K562 (cell line): ENCODE data around the gene LMAN2L. TPM values are rescaled to one million over a fixed set of nuclear protein-coding genes. Genes with fewer than 3 reads are reported as not detected.

Experiments
- ADNP ChIP-seq: fragments of 200-800 bp; sonication (Bioruptor generic); IDR thresholded peaks from 2 replicates; pipeline ENCODE4 v1.6.1; 2016; ENCODE audit warnings: missing genetic modification characterization, missing compliant biosample characterization
- BRD9 ChIP-seq: fragments of 450-650 bp; IDR thresholded peaks from 2 replicates; pipeline ENCODE4 v1.6.1; 2018; ENCODE audit warnings: low read depth; ENCODE audit not compliant: partially characterized antibody
- HDGF ChIP-seq: fragments of 450-650 bp; IDR thresholded peaks from 2 replicates; pipeline ENCODE4 v1.6.1; 2016
- KLF16 ChIP-seq: IDR thresholded peaks from 2 replicates; pipeline ENCODE4 v1.6.1; 2016; ENCODE audit warnings: antibody characterized with exemption
- NR4A1 ChIP-seq, 2 experiments: fragments of 250-450 bp in 1 of 2; fragments of 450-650 bp in 1 of 2; sonication (Bioruptor Pico) in 1 of 2; IDR thresholded peaks; 2 replicates each; pipeline versions ENCODE4 v1.4.0 to v1.6.1; 2016 to 2020; ENCODE audit warnings: mild to moderate bottlenecking in 2 of 2, missing compliant biosample characterization in 1 of 2, missing genetic modification characterization in 1 of 2, moderate library complexity in 1 of 2
- POLR2H ChIP-seq: IDR thresholded peaks from 2 replicates; pipeline ENCODE4 v1.6.1; 2016; ENCODE audit warnings: missing genetic modification characterization, low read depth, mild to moderate bottlenecking, control low read depth, missing compliant biosample characterization, moderate library complexity
- RHOXF2B ChIP-seq: fragments of 250-450 bp; sonication (Bioruptor Pico); conservative IDR thresholded peaks from 2 replicates; pipeline ENCODE4 v1.5.1; 2021
- SMARCA4 ChIP-seq: fragments of 450-650 bp; IDR thresholded peaks from 2 replicates; pipeline ENCODE4 v1.6.1; 2016
- SMARCC2 ChIP-seq: fragments of 450-650 bp; IDR thresholded peaks from 2 replicates; pipeline ENCODE4 v1.6.1; 2017; ENCODE audit warnings: antibody characterized with exemption, moderate library complexity, mild to moderate bottlenecking, low read depth
- SOX6 ChIP-seq: fragments of 450-650 bp; IDR thresholded peaks from 2 replicates; pipeline ENCODE4 v1.6.1; 2014; ENCODE audit warnings: mild to moderate bottlenecking
- U2AF1 ChIP-seq: fragments of 200-400 bp; formaldehyde crosslinking; optimal IDR thresholded peaks from 2 replicates; pipeline ENCODE3; 2017; ENCODE audit warnings: mild to moderate bottlenecking, low read depth, low read length, moderate library complexity
- ZFX ChIP-seq: sonication (generic); formaldehyde crosslinking; IDR thresholded peaks from 2 replicates; pipeline ENCODE4 v1.8.0; 2022; ENCODE audit warnings: mild to moderate bottlenecking, missing genetic modification reagents, moderate library complexity
- ZNF239 ChIP-seq: fragments of 250-450 bp; sonication (Bioruptor Pico); IDR thresholded peaks from 2 replicates; pipeline ENCODE4 v1.4.0; 2020; ENCODE audit warnings: mild to moderate bottlenecking
- ZNF507 ChIP-seq: conservative IDR thresholded peaks from 2 replicates; pipeline ENCODE4 v1.6.1; 2017; ENCODE audit warnings: missing genetic modification characterization, missing compliant biosample characterization
- ZSCAN32 ChIP-seq: fragments of 450-650 bp; formaldehyde crosslinking; IDR thresholded peaks from 2 replicates; pipeline ENCODE4 v1.4.0; 2020; ENCODE audit warnings: mild to moderate bottlenecking, moderate library complexity
- polyA plus RNA-seq, 8 experiments: library from polyadenylated mRNA; depleted of rRNA in 4 of 8; stranded (reverse) in 5 of 8; unstranded in 3 of 8; fragments of >200 nt; fragmentation: Nextera tagmentation in 2 of 8; fragmentation: Illumina TruSeq in 1 of 8; extraction: Ambion mirVana in 2 of 8; extraction: Trizol in 1 of 8; gene quantifications; 2 replicates each; pipeline versions ENCODE4 v1.2.1 to v1.2.3, GENCODE V29; 2011 to 2014; ENCODE audit warnings: inconsistent platforms in 1 of 8, missing spikeins in 1 of 8
- total RNA-seq, 7 experiments: library from RNA; depleted of rRNA in 6 of 7; stranded (reverse); fragments of >200 nt in 6 of 7; fragmentation: Illumina TruSeq in 2 of 7; extraction: Trizol in 2 of 7; gene quantifications; 2 replicates each; pipeline versions ENCODE4 v1.2.1 to v1.2.3, GENCODE V29; 2011 to 2021; ENCODE audit warnings: low replicate concordance in 1 of 7
- TF ChIP-seq, protein P1 (sequence below), 3 experiments: IDR thresholded peaks in 2 of 3; conservative IDR thresholded peaks in 1 of 3; 2 replicates each; pipeline ENCODE4 v1.5.1; 2011 to 2012; ENCODE audit warnings: low read length in 3 of 3, mild to moderate bottlenecking in 3 of 3, control low read depth in 2 of 3, improper control_type of control experiment in 1 of 3, inconsistent platforms in 1 of 3, low read depth in 1 of 3, mixed read lengths in 1 of 3, moderate library complexity in 1 of 3; ENCODE audit not compliant: insufficient read depth in 2 of 3
- TF ChIP-seq, protein P2 (sequence below): sonication (generic); formaldehyde crosslinking; IDR thresholded peaks from 2 replicates; pipeline ENCODE4 v1.8.0; 2022; ENCODE audit warnings: missing genetic modification reagents, mild to moderate bottlenecking, borderline replicate concordance
- TF ChIP-seq, protein P3 (sequence below): fragments of 250-450 bp; sonication (Bioruptor Pico); IDR thresholded peaks from 2 replicates; pipeline ENCODE4 v1.5.0; 2021; ENCODE audit warnings: mild to moderate bottlenecking, borderline replicate concordance

The LMAN2L gene
- total and polyA plus RNA-seq, 9 of the 15 experiments (the other 6 are each of a cell fraction or from before 2014, with no cell fraction given) = 7.2 to 37.7 (median 12.5) TPM

DNA sequence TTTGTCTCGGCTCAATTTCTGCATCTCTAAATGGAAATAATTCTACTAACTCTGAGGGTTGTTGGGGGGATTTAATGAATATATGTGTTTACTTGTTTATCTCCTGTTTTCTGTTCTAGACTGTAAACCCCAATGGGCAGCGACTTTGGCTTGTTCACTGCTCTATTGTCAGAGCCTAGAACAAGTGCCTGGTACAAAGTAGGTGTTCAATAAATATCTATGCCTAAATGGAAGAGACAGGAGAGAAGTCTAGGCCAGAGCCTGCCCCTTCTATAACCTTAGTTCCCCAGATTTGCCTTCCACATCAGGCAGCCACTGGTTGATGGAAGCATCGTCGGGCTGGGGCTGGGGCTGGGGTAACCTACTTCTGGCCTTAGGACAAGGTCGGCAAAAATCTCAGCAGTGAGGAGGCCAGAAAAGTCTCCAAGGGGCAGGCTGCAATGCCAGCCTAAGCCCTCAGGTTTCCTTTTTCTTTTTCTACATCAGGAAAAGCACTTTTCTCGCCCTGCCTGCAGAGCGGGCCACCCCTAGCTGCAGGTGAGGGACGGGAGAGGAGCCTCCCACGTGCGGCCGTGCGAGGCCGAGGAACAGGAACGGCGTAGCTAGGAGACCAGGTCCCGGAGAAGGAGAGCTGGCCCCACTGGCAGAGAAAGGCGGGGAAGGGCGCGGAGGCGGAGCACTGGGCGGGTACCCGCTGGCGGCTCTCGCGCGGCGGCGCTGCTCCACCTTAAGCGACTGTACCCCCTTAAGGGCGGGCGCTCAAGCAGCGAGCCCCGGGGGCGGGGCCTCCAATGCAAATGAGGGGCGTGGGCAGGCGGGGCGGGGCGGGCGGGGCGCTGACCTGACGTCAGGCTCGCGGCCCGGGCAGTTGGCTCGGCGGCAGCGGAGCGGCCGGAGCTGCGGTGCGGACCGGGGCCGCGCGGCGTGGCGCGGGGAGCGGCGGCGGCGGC, 20.4 kb upstream of the LMAN2L start, which contains the start of gene CNNM4 (continued):
- TF ChIP-seq NR4A1 (CRISPR knock-in tag; IDR thresholded peaks at IDR 0.05) (no peak), NR4A1 (tag; IDR thresholded peaks at IDR 0.05) (no peak), HDGF (no peak), ZNF507 (no peak), ZSCAN32 (CRISPR knock-in tag) (no peak), U2AF1 (no peak), ADNP (tag) (no peak), SOX6 (no peak), KLF16 (no peak), SMARCC2 (no peak), BRD9 (no peak), POLR2H (tag) (no peak), RHOXF2B (no peak), ZNF239 (CRISPR knock-in tag) (no peak), ZFX (peak; percentile 27; the same call in 1 of the 2 replicates), SMARCA4 (no peak)
- TF ChIP-seq, protein P1, sequence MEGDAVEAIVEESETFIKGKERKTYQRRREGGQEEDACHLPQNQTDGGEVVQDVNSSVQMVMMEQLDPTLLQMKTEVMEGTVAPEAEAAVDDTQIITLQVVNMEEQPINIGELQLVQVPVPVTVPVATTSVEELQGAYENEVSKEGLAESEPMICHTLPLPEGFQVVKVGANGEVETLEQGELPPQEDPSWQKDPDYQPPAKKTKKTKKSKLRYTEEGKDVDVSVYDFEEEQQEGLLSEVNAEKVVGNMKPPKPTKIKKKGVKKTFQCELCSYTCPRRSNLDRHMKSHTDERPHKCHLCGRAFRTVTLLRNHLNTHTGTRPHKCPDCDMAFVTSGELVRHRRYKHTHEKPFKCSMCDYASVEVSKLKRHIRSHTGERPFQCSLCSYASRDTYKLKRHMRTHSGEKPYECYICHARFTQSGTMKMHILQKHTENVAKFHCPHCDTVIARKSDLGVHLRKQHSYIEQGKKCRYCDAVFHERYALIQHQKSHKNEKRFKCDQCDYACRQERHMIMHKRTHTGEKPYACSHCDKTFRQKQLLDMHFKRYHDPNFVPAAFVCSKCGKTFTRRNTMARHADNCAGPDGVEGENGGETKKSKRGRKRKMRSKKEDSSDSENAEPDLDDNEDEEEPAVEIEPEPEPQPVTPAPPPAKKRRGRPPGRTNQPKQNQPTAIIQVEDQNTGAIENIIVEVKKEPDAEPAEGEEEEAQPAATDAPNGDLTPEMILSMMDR (IDR thresholded peaks at IDR 0.05 in 2 of 3, conservative IDR thresholded peaks at IDR 0.05 in 1 of 3; ENCODE audit: insufficient read depth in 2 of 3, low read depth in 1 of 3, low read length in 3 of 3) = peak in 2 of 3 experiments; percentile 24 to 30; a peak in 3 of 6 replicates
- TF ChIP-seq, protein P2, sequence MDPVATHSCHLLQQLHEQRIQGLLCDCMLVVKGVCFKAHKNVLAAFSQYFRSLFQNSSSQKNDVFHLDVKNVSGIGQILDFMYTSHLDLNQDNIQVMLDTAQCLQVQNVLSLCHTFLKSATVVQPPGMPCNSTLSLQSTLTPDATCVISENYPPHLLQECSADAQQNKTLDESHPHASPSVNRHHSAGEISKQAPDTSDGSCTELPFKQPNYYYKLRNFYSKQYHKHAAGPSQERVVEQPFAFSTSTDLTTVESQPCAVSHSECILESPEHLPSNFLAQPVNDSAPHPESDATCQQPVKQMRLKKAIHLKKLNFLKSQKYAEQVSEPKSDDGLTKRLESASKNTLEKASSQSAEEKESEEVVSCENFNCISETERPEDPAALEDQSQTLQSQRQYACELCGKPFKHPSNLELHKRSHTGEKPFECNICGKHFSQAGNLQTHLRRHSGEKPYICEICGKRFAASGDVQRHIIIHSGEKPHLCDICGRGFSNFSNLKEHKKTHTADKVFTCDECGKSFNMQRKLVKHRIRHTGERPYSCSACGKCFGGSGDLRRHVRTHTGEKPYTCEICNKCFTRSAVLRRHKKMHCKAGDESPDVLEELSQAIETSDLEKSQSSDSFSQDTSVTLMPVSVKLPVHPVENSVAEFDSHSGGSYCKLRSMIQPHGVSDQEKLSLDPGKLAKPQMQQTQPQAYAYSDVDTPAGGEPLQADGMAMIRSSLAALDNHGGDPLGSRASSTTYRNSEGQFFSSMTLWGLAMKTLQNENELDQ (CRISPR knock-in tag) = no peak
- TF ChIP-seq, protein P3, sequence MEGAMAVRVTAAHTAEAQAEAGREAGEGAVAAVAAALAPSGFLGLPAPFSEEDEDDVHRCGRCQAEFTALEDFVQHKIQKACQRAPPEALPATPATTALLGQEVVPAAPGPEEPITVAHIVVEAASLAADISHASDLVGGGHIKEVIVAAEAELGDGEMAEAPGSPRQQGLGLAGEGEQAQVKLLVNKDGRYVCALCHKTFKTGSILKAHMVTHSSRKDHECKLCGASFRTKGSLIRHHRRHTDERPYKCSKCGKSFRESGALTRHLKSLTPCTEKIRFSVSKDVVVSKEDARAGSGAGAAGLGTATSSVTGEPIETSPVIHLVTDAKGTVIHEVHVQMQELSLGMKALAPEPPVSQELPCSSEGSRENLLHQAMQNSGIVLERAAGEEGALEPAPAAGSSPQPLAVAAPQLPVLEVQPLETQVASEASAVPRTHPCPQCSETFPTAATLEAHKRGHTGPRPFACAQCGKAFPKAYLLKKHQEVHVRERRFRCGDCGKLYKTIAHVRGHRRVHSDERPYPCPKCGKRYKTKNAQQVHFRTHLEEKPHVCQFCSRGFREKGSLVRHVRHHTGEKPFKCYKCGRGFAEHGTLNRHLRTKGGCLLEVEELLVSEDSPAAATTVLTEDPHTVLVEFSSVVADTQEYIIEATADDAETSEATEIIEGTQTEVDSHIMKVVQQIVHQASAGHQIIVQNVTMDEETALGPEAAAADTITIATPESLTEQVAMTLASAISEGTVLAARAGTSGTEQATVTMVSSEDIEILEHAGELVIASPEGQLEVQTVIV = no peak
